ENCODE data around the gene HOXC11.

- TF ChIP-seq EZH2 (IDR thresholded peaks at IDR 0.05; ENCODE audit: low read depth, unreplicated experiment) = peak; percentile 95
- TF ChIP-seq ZNF331 (CRISPR knock-in tag; IDR thresholded peaks at IDR 0.05; ENCODE audit: low read depth) = no peak
- no peak for TF ChIP-seq POLR2AphosphoS5 (IDR thresholded peaks at IDR 0.05; ENCODE audit: low read depth)
- TF ChIP-seq CTCF (conservative IDR thresholded peaks at IDR 0.05; ENCODE audit: low read depth in 2 of 2) = no peak
- no peak for TF ChIP-seq REST (IDR thresholded peaks at IDR 0.05; ENCODE audit: unreplicated experiment)
- TF ChIP-seq EZH2phosphoT487 (IDR thresholded peaks at IDR 0.05; ENCODE audit: unreplicated experiment) = peak; percentile 13
- no peak for TF ChIP-seq ETS1 (IDR thresholded peaks at IDR 0.05)
- TF ChIP-seq JUNB (IDR thresholded peaks at IDR 0.05; ENCODE audit: unreplicated experiment) = no peak
These were observed 38.2 kb downstream of the HOXC11 start for GRCh38 chr12:54010972-54011664.

Data from GM23338 (cell line).